HEK293 (cell line): ENCODE measurements around the gene TFR2.

Source experiments
- BCL11A ChIP-seq: fragments of 450-650 bp; formaldehyde crosslinking; IDR thresholded peaks from 2 replicates; pipeline ENCODE4 v1.5.1; 2016; ENCODE audit warnings: low read depth, missing biosample characterization, missing genetic modification characterization
- KLF16 ChIP-seq: fragments of 450-650 bp; formaldehyde crosslinking; IDR thresholded peaks from 2 replicates; pipeline ENCODE4 v1.5.1; 2017; ENCODE audit warnings: missing biosample characterization, missing genetic modification characterization
- KLF8 ChIP-seq: fragments of 450-650 bp; formaldehyde crosslinking; IDR thresholded peaks from 2 replicates; pipeline ENCODE4 v1.5.1; 2016; ENCODE audit warnings: missing biosample characterization, missing genetic modification characterization
- SP3 ChIP-seq: fragments of 450-650 bp; formaldehyde crosslinking; IDR thresholded peaks from 2 replicates; pipeline ENCODE4 v1.5.1; 2016; ENCODE audit warnings: missing biosample characterization, missing genetic modification characterization
- YY1 ChIP-seq: fragments of 450-650 bp; formaldehyde crosslinking; IDR thresholded peaks from 2 replicates; pipeline ENCODE4 v1.5.1; 2018; ENCODE audit warnings: missing biosample characterization, missing genetic modification characterization
- ZEB2 ChIP-seq: fragments of 450-650 bp; formaldehyde crosslinking; IDR thresholded peaks from 2 replicates; pipeline ENCODE4 v1.5.1; 2016; ENCODE audit warnings: missing biosample characterization, missing genetic modification characterization
- ZFP3 ChIP-seq: fragments of 450-650 bp; formaldehyde crosslinking; IDR thresholded peaks from 2 replicates; pipeline ENCODE4 v1.5.1; 2016; ENCODE audit warnings: low read depth, missing biosample characterization, missing genetic modification characterization
- ZNF121 ChIP-seq: fragments of 450-650 bp; formaldehyde crosslinking; IDR thresholded peaks from 2 replicates; pipeline ENCODE4 v1.5.1; 2016; ENCODE audit warnings: missing biosample characterization, missing genetic modification characterization
- ZNF140 ChIP-seq: fragments of 450-650 bp; formaldehyde crosslinking; IDR thresholded peaks from 2 replicates; pipeline ENCODE4 v1.5.1; 2016; ENCODE audit warnings: missing biosample characterization, missing genetic modification characterization
- ZNF202 ChIP-seq: fragments of 450-650 bp; formaldehyde crosslinking; IDR thresholded peaks from 2 replicates; pipeline ENCODE4 v1.5.1; 2016; ENCODE audit warnings: missing biosample characterization, missing genetic modification characterization, borderline replicate concordance
- ZNF223 ChIP-seq: fragments of 450-650 bp; formaldehyde crosslinking; IDR thresholded peaks from 2 replicates; pipeline ENCODE4 v1.5.1; 2016; ENCODE audit warnings: missing biosample characterization, missing genetic modification characterization
- ZNF391 ChIP-seq: fragments of 450-650 bp; formaldehyde crosslinking; IDR thresholded peaks from 2 replicates; pipeline ENCODE4 v1.5.1; 2016; ENCODE audit warnings: low read depth, missing biosample characterization, missing genetic modification characterization, borderline replicate concordance
- ZNF501 ChIP-seq: fragments of 450-650 bp; formaldehyde crosslinking; IDR thresholded peaks from 2 replicates; pipeline ENCODE4 v1.5.1; 2016; ENCODE audit warnings: missing biosample characterization, missing genetic modification characterization
- ZNF621 ChIP-seq: fragments of 450-650 bp; formaldehyde crosslinking; IDR thresholded peaks from 2 replicates; pipeline ENCODE4 v1.5.1; 2017; ENCODE audit warnings: missing biosample characterization, missing genetic modification characterization
- ZNF660 ChIP-seq: fragments of 450-650 bp; IDR thresholded peaks from 2 replicates; pipeline ENCODE4 v1.5.1; 2018; ENCODE audit warnings: missing biosample characterization, mild to moderate bottlenecking, missing genetic modification characterization
- ZNF670 ChIP-seq: fragments of 450-650 bp; formaldehyde crosslinking; IDR thresholded peaks from 2 replicates; pipeline ENCODE4 v1.5.1; 2016; ENCODE audit warnings: missing biosample characterization, missing genetic modification characterization, low read depth
- ZNF701 ChIP-seq: fragments of 450-650 bp; formaldehyde crosslinking; IDR thresholded peaks from 2 replicates; pipeline ENCODE4 v1.5.1; 2016; ENCODE audit warnings: missing biosample characterization, missing genetic modification characterization
- ZSCAN23 ChIP-seq: fragments of 450-650 bp; formaldehyde crosslinking; IDR thresholded peaks from 2 replicates; pipeline ENCODE4 v1.5.1; 2016; ENCODE audit warnings: missing biosample characterization, missing genetic modification characterization
- TF ChIP-seq, protein P1 (sequence below): fragments of 450-650 bp; formaldehyde crosslinking; IDR thresholded peaks from 2 replicates; pipeline ENCODE4 v1.5.1; 2016; ENCODE audit warnings: missing biosample characterization, missing genetic modification characterization
- TF ChIP-seq, protein P2 (sequence below): sonication (generic); formaldehyde crosslinking; IDR thresholded peaks from 2 replicates; pipeline ENCODE4 v1.8.1; 2022; ENCODE audit warnings: mild to moderate bottlenecking, moderate library complexity, missing genetic modification reagents
- TF ChIP-seq, protein P3 (sequence below): fragments of 450-650 bp; IDR thresholded peaks from 2 replicates; pipeline ENCODE4 v1.5.1; 2018; ENCODE audit warnings: missing biosample characterization, missing genetic modification characterization
- TF ChIP-seq, protein P4 (sequence below): fragments of 450-650 bp; formaldehyde crosslinking; IDR thresholded peaks from 2 replicates; pipeline ENCODE4 v1.5.1; 2016; ENCODE audit warnings: missing biosample characterization, missing genetic modification characterization
- TF ChIP-seq, protein P5 (sequence below): fragments of 450-650 bp; formaldehyde crosslinking; IDR thresholded peaks from 2 replicates; pipeline ENCODE4 v1.5.1; 2017; ENCODE audit warnings: missing biosample characterization, missing genetic modification characterization
- TF ChIP-seq, protein P6 (sequence below): fragments of 450-650 bp; formaldehyde crosslinking; IDR thresholded peaks from 2 replicates; pipeline ENCODE4 v1.5.1; 2016; ENCODE audit warnings: missing biosample characterization, missing genetic modification characterization
- TF ChIP-seq, protein P7 (sequence below): fragments of 450-650 bp; formaldehyde crosslinking; IDR thresholded peaks from 2 replicates; pipeline ENCODE4 v1.5.1; 2016; ENCODE audit warnings: missing biosample characterization, missing genetic modification characterization

TFR2 gene

DNA sequence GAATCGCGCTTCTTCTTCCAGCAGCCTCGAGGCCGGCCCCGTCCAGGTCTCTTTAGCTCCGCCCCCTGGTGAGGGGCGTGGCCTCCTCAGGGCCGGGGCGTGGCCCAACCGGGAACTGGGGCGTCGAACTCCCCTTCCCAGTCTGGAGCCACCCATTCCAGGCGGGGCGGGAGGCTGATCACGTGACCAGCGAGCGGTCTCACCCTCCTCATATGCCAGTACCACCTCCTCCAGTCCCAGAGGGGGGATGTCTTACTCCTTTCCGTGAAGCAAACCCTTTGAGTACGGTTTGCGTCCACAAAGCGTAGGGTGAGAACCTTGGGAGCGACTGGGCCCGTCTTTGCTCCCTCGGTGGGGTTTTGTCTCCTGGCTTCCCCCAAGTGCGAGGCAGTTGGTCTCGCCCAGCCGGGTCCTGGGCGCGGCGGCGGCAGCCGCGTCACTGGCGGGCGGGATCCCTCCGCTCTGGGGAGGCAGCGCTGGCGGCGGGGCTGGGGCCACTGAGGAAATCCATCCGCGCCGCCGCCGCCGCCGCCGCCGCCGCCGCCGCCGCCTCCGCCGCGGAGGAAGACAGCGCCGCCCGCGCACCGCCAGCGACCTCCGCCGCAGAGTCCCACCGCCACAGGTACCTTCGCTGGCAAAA lies 32.1 kb upstream of the TFR2 start, which contains the start of gene GNB2 (continued):
- TF ChIP-seq, protein P1, sequence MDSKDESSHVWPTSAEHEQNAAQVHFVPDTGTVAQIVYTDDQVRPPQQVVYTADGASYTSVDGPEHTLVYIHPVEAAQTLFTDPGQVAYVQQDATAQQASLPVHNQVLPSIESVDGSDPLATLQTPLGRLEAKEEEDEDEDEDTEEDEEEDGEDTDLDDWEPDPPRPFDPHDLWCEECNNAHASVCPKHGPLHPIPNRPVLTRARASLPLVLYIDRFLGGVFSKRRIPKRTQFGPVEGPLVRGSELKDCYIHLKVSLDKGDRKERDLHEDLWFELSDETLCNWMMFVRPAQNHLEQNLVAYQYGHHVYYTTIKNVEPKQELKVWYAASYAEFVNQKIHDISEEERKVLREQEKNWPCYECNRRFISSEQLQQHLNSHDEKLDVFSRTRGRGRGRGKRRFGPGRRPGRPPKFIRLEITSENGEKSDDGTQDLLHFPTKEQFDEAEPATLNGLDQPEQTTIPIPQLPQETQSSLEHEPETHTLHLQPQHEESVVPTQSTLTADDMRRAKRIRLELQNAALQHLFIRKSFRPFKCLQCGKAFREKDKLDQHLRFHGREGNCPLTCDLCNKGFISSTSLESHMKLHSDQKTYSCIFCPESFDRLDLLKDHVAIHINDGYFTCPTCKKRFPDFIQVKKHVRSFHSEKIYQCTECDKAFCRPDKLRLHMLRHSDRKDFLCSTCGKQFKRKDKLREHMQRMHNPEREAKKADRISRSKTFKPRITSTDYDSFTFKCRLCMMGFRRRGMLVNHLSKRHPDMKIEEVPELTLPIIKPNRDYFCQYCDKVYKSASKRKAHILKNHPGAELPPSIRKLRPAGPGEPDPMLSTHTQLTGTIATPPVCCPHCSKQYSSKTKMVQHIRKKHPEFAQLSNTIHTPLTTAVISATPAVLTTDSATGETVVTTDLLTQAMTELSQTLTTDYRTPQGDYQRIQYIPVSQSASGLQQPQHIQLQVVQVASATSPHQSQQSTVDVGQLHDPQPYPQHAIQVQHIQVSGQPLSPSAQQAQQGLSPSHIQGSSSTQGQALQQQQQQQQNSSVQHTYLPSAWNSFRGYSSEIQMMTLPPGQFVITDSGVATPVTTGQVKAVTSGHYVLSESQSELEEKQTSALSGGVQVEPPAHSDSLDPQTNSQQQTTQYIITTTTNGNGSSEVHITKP (tag by site-specific recombination), result peak; percentile 100
- TF ChIP-seq ZNF202 (tag by site-specific recombination) (no peak), BCL11A (no peak), SP3 (tag by site-specific recombination) (peak; percentile 98), ZNF660 (peak; percentile 98), ZSCAN23 (peak; percentile 97), KLF16 (tag by site-specific recombination) (peak; percentile 85), ZNF670 (tag by site-specific recombination) (no peak), ZEB2 (tag by site-specific recombination) (peak; percentile 99), ZFP3 (tag by site-specific recombination) (0 out of 2 replicates have a peak, but pooled peaks have one; percentile 11), ZNF701 (tag by site-specific recombination) (peak; percentile 77; the same call in 1 of the 2 replicates), ZNF121 (tag by site-specific recombination) (peak; percentile 92), ZNF621 (tag by site-specific recombination) (no peak), ZNF501 (tag by site-specific recombination) (peak; percentile 99), KLF8 (tag by site-specific recombination) (peak; percentile 99), ZNF391 (tag by site-specific recombination) (peak; percentile 94; the same call in 1 of the 2 replicates), ZNF223 (tag by site-specific recombination) (no peak), ZNF140 (tag by site-specific recombination) (no peak), YY1 (peak; percentile 75)
- TF ChIP-seq, protein P2, sequence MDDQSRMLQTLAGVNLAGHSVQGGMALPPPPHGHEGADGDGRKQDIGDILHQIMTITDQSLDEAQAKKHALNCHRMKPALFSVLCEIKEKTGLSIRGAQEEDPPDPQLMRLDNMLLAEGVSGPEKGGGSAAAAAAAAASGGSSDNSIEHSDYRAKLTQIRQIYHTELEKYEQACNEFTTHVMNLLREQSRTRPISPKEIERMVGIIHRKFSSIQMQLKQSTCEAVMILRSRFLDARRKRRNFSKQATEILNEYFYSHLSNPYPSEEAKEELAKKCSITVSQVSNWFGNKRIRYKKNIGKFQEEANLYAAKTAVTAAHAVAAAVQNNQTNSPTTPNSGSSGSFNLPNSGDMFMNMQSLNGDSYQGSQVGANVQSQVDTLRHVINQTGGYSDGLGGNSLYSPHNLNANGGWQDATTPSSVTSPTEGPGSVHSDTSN (CRISPR knock-in tag), result no peak; the same call in 1 of the 2 replicates
- TF ChIP-seq, protein P3, sequence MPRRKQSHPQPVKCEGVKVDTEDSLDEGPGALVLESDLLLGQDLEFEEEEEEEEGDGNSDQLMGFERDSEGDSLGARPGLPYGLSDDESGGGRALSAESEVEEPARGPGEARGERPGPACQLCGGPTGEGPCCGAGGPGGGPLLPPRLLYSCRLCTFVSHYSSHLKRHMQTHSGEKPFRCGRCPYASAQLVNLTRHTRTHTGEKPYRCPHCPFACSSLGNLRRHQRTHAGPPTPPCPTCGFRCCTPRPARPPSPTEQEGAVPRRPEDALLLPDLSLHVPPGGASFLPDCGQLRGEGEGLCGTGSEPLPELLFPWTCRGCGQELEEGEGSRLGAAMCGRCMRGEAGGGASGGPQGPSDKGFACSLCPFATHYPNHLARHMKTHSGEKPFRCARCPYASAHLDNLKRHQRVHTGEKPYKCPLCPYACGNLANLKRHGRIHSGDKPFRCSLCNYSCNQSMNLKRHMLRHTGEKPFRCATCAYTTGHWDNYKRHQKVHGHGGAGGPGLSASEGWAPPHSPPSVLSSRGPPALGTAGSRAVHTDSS, result peak; percentile 66
- TF ChIP-seq, protein P4, sequence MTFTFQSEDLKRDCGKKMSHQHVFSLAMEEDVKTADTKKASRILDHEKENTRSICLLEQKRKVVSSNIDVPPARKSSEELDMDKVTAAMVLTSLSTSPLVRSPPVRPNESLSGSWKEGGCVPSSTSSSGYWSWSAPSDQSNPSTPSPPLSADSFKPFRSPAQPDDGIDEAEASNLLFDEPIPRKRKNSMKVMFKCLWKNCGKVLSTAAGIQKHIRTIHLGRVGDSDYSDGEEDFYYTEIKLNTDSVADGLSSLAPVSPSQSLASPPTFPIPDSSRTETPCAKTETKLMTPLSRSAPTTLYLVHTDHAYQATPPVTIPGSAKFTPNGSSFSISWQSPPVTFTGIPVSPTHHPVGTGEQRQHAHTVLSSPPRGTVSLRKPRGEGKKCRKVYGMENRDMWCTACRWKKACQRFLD (tag by site-specific recombination), result no peak
- TF ChIP-seq, protein P5, sequence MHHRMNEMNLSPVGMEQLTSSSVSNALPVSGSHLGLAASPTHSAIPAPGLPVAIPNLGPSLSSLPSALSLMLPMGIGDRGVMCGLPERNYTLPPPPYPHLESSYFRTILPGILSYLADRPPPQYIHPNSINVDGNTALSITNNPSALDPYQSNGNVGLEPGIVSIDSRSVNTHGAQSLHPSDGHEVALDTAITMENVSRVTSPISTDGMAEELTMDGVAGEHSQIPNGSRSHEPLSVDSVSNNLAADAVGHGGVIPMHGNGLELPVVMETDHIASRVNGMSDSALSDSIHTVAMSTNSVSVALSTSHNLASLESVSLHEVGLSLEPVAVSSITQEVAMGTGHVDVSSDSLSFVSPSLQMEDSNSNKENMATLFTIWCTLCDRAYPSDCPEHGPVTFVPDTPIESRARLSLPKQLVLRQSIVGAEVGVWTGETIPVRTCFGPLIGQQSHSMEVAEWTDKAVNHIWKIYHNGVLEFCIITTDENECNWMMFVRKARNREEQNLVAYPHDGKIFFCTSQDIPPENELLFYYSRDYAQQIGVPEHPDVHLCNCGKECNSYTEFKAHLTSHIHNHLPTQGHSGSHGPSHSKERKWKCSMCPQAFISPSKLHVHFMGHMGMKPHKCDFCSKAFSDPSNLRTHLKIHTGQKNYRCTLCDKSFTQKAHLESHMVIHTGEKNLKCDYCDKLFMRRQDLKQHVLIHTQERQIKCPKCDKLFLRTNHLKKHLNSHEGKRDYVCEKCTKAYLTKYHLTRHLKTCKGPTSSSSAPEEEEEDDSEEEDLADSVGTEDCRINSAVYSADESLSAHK (tag by site-specific recombination), result peak; percentile 53
- TF ChIP-seq, protein P6, sequence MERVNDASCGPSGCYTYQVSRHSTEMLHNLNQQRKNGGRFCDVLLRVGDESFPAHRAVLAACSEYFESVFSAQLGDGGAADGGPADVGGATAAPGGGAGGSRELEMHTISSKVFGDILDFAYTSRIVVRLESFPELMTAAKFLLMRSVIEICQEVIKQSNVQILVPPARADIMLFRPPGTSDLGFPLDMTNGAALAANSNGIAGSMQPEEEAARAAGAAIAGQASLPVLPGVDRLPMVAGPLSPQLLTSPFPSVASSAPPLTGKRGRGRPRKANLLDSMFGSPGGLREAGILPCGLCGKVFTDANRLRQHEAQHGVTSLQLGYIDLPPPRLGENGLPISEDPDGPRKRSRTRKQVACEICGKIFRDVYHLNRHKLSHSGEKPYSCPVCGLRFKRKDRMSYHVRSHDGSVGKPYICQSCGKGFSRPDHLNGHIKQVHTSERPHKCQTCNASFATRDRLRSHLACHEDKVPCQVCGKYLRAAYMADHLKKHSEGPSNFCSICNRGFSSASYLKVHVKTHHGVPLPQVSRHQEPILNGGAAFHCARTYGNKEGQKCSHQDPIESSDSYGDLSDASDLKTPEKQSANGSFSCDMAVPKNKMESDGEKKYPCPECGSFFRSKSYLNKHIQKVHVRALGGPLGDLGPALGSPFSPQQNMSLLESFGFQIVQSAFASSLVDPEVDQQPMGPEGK, result peak; percentile 80
- TF ChIP-seq, protein P7, sequence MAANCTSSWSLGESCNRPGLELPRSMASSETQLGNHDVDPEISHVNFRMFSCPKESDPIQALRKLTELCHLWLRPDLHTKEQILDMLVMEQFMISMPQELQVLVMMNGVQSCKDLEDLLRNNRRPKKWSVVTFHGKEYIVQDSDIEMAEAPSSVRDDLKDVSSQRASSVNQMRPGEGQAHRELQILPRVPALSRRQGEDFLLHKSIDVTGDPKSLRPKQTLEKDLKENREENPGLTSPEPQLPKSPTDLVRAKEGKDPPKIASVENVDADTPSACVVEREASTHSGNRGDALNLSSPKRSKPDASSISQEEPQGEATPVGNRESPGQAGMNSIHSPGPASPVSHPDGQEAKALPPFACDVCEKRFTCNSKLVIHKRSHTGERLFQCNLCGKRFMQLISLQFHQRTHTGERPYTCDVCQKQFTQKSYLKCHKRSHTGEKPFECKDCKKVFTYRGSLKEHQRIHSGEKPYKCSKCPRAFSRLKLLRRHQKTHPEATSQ (tag by site-specific recombination), result 0 out of 2 replicates have a peak, but pooled peaks have one; percentile 70
